Nephron (organoid): Measurements from ENCODE around the gene RAD23B.

ENCODE experiments used
- H3K27ac Mint-ChIP-seq, 3 experiments: 2 replicates each; pipeline ENCODE4 v1.8.0; 2020; ENCODE audit warnings: mixed read lengths in 3 of 3, mild to moderate bottlenecking in 2 of 3, moderate library complexity in 1 of 3
- H3K27me3 Mint-ChIP-seq: 2 replicates; pipeline ENCODE4 v1.8.0; 2021; ENCODE audit warnings: low read depth, mild to moderate bottlenecking, moderate library complexity, mixed read lengths
- H3K36me3 Mint-ChIP-seq: 2 replicates; pipeline ENCODE4 v1.8.0; 2020; ENCODE audit warnings: low read depth, mixed read lengths
- H3K4me1 Mint-ChIP-seq: 2 replicates; pipeline ENCODE4 v1.8.0; 2020; ENCODE audit warnings: mixed read lengths
- H3K4me3 Mint-ChIP-seq, 3 experiments: 2 replicates each; pipeline ENCODE4 v1.8.0; 2020; ENCODE audit warnings: mild to moderate bottlenecking in 3 of 3, mixed read lengths in 3 of 3, moderate library complexity in 2 of 3
- H3K9me3 Mint-ChIP-seq: 2 replicates; pipeline ENCODE4 v1.8.0; 2020; ENCODE audit warnings: mixed read lengths
- CTCF ChIP-seq, 3 experiments: fragments of 200-600 bp; sonication (generic); IDR thresholded peaks; one replicate each; pipeline ENCODE4 v1.5.0; 2021; ENCODE audit warnings: antibody characterized with exemption in 3 of 3; ENCODE audit not compliant: unreplicated experiment in 3 of 3

The RAD23B gene

GRCh38 chr9:107335331-107335730 lies 52.3 kb downstream of the RAD23B start:
- Mint-ChIP-seq H3K4me1 (peaks cover 3% of the 10 kb centered on the region), H3K27me3 (no peaks in the 10 kb centered on the region), H3K27ac (no peak overlapping the region), H3K9me3 (no peaks in the 10 kb centered on the region), H3K36me3 (peaks cover 64% of the 10 kb centered on the region), H3K4me3 (no peak overlapping the region)
- no peak for TF ChIP-seq CTCF (IDR thresholded peaks at IDR 0.05; ENCODE audit: unreplicated experiment in 3 of 3)

GRCh38 chr9:107336718-107337360 lies 53.8 kb downstream of the RAD23B start:
- Mint-ChIP-seq H3K36me3 (peaks cover 49% of the 10 kb centered on the region), H3K4me3 (no peak overlapping the region), H3K9me3 (no peaks in the 10 kb centered on the region), H3K27me3 (no peaks in the 10 kb centered on the region), H3K27ac (peak overlapping the region in 1 of 3 experiments; percentile 16), H3K4me1 (peaks cover 3% of the 10 kb centered on the region)
- TF ChIP-seq CTCF (IDR thresholded peaks at IDR 0.05; ENCODE audit: unreplicated experiment in 3 of 3) = no peak

- Mint-ChIP-seq H3K4me1 (peaks cover 3% of the 10 kb centered on the region), H3K9me3 (no peaks in the 10 kb centered on the region), H3K4me3 (no peak overlapping the region), H3K27ac (peak overlapping the region; percentile 28 to 35 (median 33)), H3K27me3 (peaks cover 3% of the 10 kb centered on the region), H3K36me3 (peaks cover 38% of the 10 kb centered on the region)
- no peak for TF ChIP-seq CTCF (IDR thresholded peaks at IDR 0.05; ENCODE audit: unreplicated experiment in 3 of 3)
Observed at GRCh38 chr9:107337676-107338590, 54.9 kb downstream of the RAD23B start.

- no peaks in the 10 kb centered on the region for H3K9me3 Mint-ChIP-seq
- H3K27ac Mint-ChIP-seq = peak overlapping the region in 2 of 3 experiments; percentile 28 to 35
- no peak for TF ChIP-seq CTCF (IDR thresholded peaks at IDR 0.05; ENCODE audit: unreplicated experiment in 3 of 3)
- H3K4me3 Mint-ChIP-seq = no peak overlapping the region
- H3K4me1 Mint-ChIP-seq = peaks cover 3% of the 10 kb centered on the region
- peaks cover 4% of the 10 kb centered on the region for H3K27me3 Mint-ChIP-seq
- H3K36me3 Mint-ChIP-seq = peaks cover 28% of the 10 kb centered on the region
Observed at GRCh38 chr9:107338911-107339659, 56.0 kb downstream of the RAD23B start.

- Mint-ChIP-seq H3K36me3 (peaks cover 9% of the 10 kb centered on the region), H3K27ac (no peak overlapping the region), H3K4me1 (peaks cover 3% of the 10 kb centered on the region), H3K4me3 (no peak overlapping the region), H3K9me3 (no peaks in the 10 kb centered on the region), H3K27me3 (peaks cover 4% of the 10 kb centered on the region)
- TF ChIP-seq CTCF (IDR thresholded peaks at IDR 0.05; ENCODE audit: unreplicated experiment in 3 of 3) = peak; percentile 55 to 78 (median 67)
Observed at GRCh38 chr9:107340920-107341632, 58.0 kb downstream of the RAD23B start.
